Measurements from ENCODE around the gene CSNK1G3. TPM values are rescaled to one million over a fixed set of nuclear protein-coding genes. Genes with fewer than 3 reads are reported as not detected.
"Not testable (repeated sequence)": the region's sequence is repeated elsewhere in the genome, so short reads cannot be mapped to it uniquely, and the experiment has no call there.

Gene CSNK1G3
- polyA plus RNA-seq, 1 experiment, result 40.9 TPM

DNA sequence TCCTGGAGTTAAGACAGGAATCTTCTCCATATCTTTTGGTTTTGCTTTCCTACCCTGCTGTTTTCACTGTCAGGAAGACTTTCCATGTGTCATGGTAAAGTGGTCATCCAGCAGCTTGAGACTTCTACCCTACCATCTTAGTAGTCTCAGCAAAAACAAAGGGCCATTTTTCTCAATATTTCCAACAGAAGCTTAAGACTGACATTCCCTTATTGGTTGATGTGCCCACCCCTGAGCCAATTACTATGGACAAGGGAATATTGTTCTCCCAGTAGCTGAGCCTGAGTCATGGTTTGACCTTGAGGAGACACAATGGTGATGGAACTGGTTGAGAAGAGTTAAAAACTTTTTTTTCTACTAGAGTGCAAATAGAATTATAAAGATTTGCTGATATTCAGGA lies 105.6 kb downstream of the CSNK1G3 start:
- DNase-seq (ENCODE audit: low read depth, low spot score), result no peak
- no peak overlapping the region for H3K4me3 ChIP-seq (ENCODE audit: low read depth, low read length)
- H3K27me3 ChIP-seq (ENCODE audit: control insufficient read depth, insufficient read depth, low read length), result no peaks in the 10 kb centered on the region
- CTCF ChIA-PET, result no interaction called here
- H3K9me3 ChIP-seq (ENCODE audit: control insufficient read depth, insufficient read depth, low read length), result no peaks in the 10 kb centered on the region
- H3K27ac ChIP-seq (ENCODE audit: low read depth, low read length), result no peak overlapping the region
- TF ChIP-seq, protein P1, sequence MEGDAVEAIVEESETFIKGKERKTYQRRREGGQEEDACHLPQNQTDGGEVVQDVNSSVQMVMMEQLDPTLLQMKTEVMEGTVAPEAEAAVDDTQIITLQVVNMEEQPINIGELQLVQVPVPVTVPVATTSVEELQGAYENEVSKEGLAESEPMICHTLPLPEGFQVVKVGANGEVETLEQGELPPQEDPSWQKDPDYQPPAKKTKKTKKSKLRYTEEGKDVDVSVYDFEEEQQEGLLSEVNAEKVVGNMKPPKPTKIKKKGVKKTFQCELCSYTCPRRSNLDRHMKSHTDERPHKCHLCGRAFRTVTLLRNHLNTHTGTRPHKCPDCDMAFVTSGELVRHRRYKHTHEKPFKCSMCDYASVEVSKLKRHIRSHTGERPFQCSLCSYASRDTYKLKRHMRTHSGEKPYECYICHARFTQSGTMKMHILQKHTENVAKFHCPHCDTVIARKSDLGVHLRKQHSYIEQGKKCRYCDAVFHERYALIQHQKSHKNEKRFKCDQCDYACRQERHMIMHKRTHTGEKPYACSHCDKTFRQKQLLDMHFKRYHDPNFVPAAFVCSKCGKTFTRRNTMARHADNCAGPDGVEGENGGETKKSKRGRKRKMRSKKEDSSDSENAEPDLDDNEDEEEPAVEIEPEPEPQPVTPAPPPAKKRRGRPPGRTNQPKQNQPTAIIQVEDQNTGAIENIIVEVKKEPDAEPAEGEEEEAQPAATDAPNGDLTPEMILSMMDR (IDR thresholded peaks at IDR 0.05; ENCODE audit: low read depth, low read length), result no peak
- POLR2A ChIA-PET, result no interaction called here

DNA sequence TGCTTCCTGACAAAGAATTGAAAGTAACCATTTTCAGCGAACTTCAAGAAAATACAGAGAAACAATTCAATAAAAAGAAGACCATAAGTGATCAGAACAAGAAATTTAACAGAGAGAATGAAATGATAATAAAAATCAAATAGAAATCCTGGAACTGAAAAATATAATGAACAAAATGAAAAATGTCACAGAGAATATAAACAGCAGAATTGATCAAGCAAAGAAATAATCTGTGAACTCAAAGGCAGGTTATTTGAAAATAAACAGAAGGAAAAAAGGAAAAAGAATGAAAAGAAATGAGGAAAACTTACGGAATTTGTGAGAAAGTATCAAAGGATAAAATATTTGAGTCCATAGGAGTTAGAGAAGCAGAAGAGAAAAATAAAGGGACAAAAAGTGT lies 114.1 kb downstream of the CSNK1G3 start:
- H3K9me3 ChIP-seq (ENCODE audit: control insufficient read depth, insufficient read depth, low read length), result peaks cover 17% of the 10 kb centered on the region
- TF ChIP-seq, protein P1 (IDR thresholded peaks at IDR 0.05; ENCODE audit: low read depth, low read length), result no peak
- H3K27ac ChIP-seq (ENCODE audit: low read depth, low read length), result no peak overlapping the region
- POLR2A ChIA-PET, result no interaction called here
- H3K27me3 ChIP-seq (ENCODE audit: control insufficient read depth, insufficient read depth, low read length), result no peaks in the 10 kb centered on the region
- DNase-seq (ENCODE audit: low read depth, low spot score), result no peak
- CTCF ChIA-PET, result no interaction called here
- no peak overlapping the region for H3K4me3 ChIP-seq (ENCODE audit: low read depth, low read length)

DNA sequence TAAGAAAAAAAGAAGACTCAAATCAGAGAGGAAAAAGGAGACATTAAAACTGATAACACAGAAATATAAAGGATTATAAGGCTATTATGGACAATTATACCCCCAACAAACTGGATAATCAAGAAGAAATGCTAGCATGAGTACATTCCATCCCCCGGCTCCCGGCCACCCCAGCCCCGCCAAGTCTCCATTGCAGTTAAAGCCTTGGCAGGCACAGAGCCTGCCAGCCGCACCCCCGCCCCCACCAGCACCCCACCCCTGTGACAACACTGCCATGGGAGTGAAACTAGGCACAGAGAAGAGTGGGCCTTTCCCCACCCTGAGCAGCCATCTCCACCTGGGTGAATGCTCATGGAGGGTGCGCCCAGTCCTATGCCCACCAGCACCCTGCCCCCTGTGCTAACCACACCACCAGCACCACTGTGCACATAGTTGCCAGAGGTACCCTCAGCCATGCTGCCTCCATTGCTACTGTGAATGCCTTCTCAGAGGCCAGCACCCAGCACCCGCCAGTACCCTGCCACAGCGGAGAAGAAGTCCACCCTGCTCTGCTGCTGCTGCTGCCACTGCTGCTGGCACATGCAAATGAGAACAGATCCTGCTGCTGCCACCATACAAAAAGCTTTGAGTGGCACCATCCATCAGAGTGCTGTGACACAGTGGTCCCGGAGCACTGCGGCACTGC lies 117.0 kb downstream of the CSNK1G3 start:
- POLR2A ChIA-PET, result no interaction called here
- CTCF ChIA-PET, result no interaction called here
- no peak overlapping the region for H3K4me3 ChIP-seq (ENCODE audit: low read depth, low read length)
- peaks cover 17% of the 10 kb centered on the region for H3K9me3 ChIP-seq (ENCODE audit: control insufficient read depth, insufficient read depth, low read length)
- no peak for DNase-seq (ENCODE audit: low read depth, low spot score)
- TF ChIP-seq, protein P1 (IDR thresholded peaks at IDR 0.05; ENCODE audit: low read depth, low read length), result no peak
- H3K27me3 ChIP-seq (ENCODE audit: control insufficient read depth, insufficient read depth, low read length), result no peaks in the 10 kb centered on the region
- H3K27ac ChIP-seq (ENCODE audit: low read depth, low read length), result no peak overlapping the region

DNA sequence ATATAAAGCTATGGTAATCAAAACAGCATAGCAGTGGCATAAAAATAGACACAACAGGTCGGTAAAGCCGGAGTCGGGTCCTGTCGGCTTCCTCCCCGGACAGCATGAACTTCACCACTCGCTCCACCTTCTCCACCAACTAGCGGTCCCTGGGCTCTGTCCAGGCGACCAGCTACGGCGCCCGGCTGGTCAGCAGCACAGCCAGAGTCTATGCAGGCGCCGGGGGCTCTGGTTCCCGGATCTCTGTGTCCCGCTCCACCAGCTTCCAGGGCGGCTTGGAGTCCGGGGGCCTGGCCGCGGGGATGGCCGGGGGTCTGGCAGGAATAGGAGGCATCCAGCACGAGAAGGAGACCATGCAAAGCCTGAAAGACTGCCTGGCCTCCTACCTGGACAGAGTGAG lies 124.0 kb downstream of the CSNK1G3 start:
- Histone ChIP-seq H3K27ac (ENCODE audit: low read depth, low read length) (no peak overlapping the region), H3K27me3 (ENCODE audit: control insufficient read depth, insufficient read depth, low read length) (no peaks in the 10 kb centered on the region), H3K4me3 (ENCODE audit: low read depth, low read length) (no peak overlapping the region), H3K9me3 (ENCODE audit: control insufficient read depth, insufficient read depth, low read length) (peaks cover 4% of the 10 kb centered on the region)
- TF ChIP-seq, protein P1 (IDR thresholded peaks at IDR 0.05; ENCODE audit: low read depth, low read length), result no peak
- POLR2A ChIA-PET, result no interaction called here
- CTCF ChIA-PET, result no interaction called here
- DNase-seq (ENCODE audit: low read depth, low spot score), result no peak

DNA sequence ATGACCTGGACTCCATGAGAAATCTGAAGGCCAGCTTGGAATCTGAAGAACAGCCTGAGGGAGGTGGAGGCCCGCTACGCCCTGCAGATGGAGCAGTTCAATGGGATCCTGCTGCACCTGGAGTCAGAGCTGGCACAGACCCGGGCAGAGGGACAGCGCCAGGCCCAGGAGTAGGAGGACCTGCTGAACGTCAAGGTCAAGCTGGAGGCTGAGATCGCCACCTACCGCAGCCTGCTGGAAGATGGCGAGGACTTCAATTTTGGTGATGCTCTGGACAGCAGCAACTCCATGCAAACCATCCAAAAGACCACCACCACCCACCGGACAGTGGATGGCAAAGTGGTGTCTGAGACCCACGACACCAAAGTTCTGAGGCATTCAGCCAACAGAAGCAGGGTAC lies 125.1 kb downstream of the CSNK1G3 start:
- POLR2A ChIA-PET; CTCF ChIA-PET; H3K27me3 ChIP-seq (ENCODE audit: control insufficient read depth, insufficient read depth, low read length): not testable (repeated sequence)

More for the DNA sequence above, 125.1 kb downstream of the CSNK1G3 start:
- H3K4me3 ChIP-seq (ENCODE audit: low read depth, low read length); DNase-seq (ENCODE audit: low read depth, low spot score); H3K9me3 ChIP-seq (ENCODE audit: control insufficient read depth, insufficient read depth, low read length); H3K27ac ChIP-seq (ENCODE audit: low read depth, low read length): not testable (repeated sequence)

Measured in AG04450 (cell line).